Measurements from ENCODE around the gene C5orf63. TPM values are rescaled to one million over a fixed set of nuclear protein-coding genes. Genes with fewer than 3 reads are reported as not detected.

C5orf63 gene
- total and polyA plus RNA-seq, 7 donors: 0.55 to 10.9 (median 4.1) TPM

DNA sequence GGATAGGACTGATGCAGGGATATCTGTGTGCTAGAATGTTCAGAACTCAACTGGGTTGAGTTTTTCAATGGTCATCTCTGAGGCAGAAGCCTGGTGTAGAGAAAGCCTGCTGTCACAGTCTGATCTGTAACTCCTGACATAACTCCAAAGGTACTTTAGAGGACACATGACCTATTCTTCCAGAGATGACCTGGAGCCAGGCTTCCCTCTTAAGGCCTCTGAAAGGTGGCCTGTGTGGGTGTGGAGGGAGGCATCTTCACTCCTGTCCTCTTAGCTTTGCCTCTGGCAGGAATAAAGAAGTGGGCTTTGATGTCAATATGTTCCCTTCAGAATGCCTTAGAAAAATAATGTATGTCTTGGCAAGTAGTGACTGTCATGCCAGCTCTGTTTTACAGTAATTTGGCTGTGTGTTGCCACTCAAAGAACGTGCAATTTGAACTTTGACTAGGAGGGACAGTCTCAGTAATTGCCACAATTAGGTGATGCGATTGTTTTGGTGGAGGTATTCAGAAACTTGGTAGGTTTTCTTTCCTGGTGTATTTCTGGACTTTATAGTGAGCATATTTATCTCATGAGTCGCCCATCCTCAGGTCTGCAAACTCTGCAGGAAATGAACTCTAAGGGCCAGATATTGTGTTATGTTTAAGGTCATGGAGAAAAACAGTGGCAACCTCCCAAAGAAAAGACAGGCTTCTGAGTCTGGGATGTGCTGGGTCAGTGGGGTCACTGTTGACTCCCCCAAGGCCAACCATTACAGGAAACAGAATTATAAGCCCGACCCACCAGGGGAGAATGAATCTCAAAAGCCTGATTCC, 3.2 kb upstream of the C5orf63 start:
- WGBS, 2 donors: 27 to 66% methylated on average over 4 of the region's 4 CpGs
- Histone ChIP-seq H3K4me1 (peaks cover 0 to 5% (median 0%) of the 10 kb centered on the region in 4 donors), H3K27ac (no peak overlapping the region), H3K36me3 (no peaks in the 10 kb centered on the region), H3K27me3 (no peaks in the 10 kb centered on the region), H3K4me3 (no peak overlapping the region), H3K9me3 (no peaks in the 10 kb centered on the region)
- intact Hi-C loops (cut with DNase I): no loop called here
- TF ChIP-seq, protein P1, sequence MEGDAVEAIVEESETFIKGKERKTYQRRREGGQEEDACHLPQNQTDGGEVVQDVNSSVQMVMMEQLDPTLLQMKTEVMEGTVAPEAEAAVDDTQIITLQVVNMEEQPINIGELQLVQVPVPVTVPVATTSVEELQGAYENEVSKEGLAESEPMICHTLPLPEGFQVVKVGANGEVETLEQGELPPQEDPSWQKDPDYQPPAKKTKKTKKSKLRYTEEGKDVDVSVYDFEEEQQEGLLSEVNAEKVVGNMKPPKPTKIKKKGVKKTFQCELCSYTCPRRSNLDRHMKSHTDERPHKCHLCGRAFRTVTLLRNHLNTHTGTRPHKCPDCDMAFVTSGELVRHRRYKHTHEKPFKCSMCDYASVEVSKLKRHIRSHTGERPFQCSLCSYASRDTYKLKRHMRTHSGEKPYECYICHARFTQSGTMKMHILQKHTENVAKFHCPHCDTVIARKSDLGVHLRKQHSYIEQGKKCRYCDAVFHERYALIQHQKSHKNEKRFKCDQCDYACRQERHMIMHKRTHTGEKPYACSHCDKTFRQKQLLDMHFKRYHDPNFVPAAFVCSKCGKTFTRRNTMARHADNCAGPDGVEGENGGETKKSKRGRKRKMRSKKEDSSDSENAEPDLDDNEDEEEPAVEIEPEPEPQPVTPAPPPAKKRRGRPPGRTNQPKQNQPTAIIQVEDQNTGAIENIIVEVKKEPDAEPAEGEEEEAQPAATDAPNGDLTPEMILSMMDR (IDR thresholded peaks at IDR 0.05): no peak
- no peak for TF ChIP-seq EP300 (IDR thresholded peaks at IDR 0.05)
- no peak for TF ChIP-seq POLR2AphosphoS5 (IDR thresholded peaks at IDR 0.05)
- TF ChIP-seq POLR2A (IDR thresholded peaks at IDR 0.05): no peak
- DNase-seq: no peak

DNA sequence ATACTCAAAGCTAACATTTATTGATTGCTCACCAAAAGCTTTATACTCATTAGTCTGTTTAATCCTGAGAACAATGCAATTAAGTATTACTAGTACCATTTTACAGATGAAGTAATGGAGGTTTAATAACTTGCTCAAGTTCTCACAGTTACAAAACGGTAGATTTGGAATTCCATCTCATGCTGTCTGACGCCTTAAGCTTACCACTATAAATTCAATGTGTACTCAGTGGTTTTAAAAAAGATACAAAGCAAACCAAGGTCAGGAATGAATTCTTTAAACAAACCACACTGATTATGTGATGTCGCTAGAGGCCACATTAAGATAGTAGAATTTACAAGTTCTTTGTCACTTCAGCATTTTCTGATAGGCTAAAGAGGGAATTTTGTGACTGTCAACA, 1.2 kb upstream of the C5orf63 start:
- no peak for TF ChIP-seq EP300 (IDR thresholded peaks at IDR 0.05)
- no peak for TF ChIP-seq POLR2A (IDR thresholded peaks at IDR 0.05)
- TF ChIP-seq, protein P1 (IDR thresholded peaks at IDR 0.05): no peak
- TF ChIP-seq POLR2AphosphoS5 (IDR thresholded peaks at IDR 0.05): no peak
- no peaks in the 10 kb centered on the region for H3K36me3 ChIP-seq
- peaks cover 0 to 5% (median 0%) of the 10 kb centered on the region in 4 donors for H3K4me1 ChIP-seq
- no peak for DNase-seq
- intact Hi-C loops (cut with DNase I): no loop called here
- H3K9me3 ChIP-seq: no peaks in the 10 kb centered on the region
- no peak overlapping the region for H3K4me3 ChIP-seq
- H3K27me3 ChIP-seq: no peaks in the 10 kb centered on the region
- 74 to 84% methylated on average over 3 of the region's 3 CpGs for WGBS, 2 donors
- no peak overlapping the region for H3K27ac ChIP-seq

DNA sequence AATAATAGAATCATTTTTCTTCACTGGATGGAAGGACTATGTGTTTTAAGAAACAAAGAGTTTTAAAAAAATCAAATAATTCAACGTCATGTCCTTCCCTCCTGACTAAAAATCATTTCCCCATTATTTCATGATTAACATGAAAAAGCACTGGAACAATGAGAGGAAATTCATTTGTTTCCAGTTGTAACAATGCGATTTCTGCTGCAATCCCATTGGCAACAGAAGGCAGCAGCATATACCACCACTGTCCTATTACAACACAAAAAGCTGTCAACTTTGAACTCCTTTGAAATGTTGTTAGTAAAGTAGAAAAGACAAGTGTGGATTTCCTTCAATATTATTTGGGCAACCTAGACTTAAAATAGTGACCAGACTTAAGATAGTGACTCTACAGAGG, 3.1 kb downstream of the C5orf63 start:
- DNase-seq: no peak
- TF ChIP-seq EP300 (IDR thresholded peaks at IDR 0.05) (no peak), POLR2AphosphoS5 (IDR thresholded peaks at IDR 0.05) (no peak), POLR2A (IDR thresholded peaks at IDR 0.05) (no peak)
- TF ChIP-seq, protein P1 (IDR thresholded peaks at IDR 0.05): no peak
- Histone ChIP-seq H3K36me3 (no peaks in the 10 kb centered on the region), H3K4me1 (peaks cover 0 to 5% (median 0%) of the 10 kb centered on the region in 4 donors), H3K27me3 (no peaks in the 10 kb centered on the region), H3K27ac (no peak overlapping the region), H3K4me3 (no peak overlapping the region), H3K9me3 (no peaks in the 10 kb centered on the region)
- intact Hi-C loops (cut with DNase I): no loop called here
- WGBS, 2 donors: 90 to 97% methylated on average over 2 of the region's 2 CpGs

DNA sequence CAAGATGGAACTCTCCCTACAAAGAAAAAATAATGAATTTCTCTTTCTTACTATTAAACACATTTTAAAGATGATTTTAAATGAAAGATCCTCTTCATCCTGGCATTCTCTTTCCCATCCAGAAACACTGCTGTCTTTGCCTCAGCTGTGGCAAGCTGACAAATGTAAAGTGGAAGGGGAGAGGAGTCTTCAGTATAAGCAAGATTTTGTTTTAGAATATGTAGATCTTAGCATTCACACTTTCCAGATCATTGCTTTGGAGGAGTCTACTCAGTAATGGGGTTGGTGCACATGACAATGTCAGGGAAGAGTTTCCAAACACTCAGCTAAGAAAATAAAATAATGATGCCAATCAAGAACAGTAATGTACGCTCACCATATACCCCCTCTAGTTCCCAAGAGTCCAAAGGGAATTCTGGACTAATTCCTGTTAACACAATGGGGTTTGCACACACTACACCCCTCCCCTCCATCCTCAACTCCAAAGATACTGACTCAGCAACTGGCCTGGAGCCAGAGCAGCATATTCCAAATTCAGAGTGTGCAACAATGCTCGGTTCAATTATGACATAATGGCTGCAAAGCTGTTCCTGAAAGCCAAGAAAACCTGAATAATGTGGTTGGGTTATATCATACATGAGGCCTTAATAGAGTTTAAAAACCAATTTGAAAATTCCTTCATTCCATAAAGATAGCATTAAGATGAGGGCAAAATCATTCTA, 4.6 kb downstream of the C5orf63 start:
- no peaks in the 10 kb centered on the region for H3K9me3 ChIP-seq
- no peak overlapping the region for H3K4me3 ChIP-seq
- peaks cover 0 to 5% (median 0%) of the 10 kb centered on the region in 4 donors for H3K4me1 ChIP-seq
- H3K36me3 ChIP-seq: no peaks in the 10 kb centered on the region
- WGBS, 2 donors: 71 to 75% methylated on average over 2 of the region's 2 CpGs
- no peak for DNase-seq
- intact Hi-C loops (cut with DNase I): no loop called here
- no peak for TF ChIP-seq POLR2A (IDR thresholded peaks at IDR 0.05)
- TF ChIP-seq, protein P1 (IDR thresholded peaks at IDR 0.05): no peak
- TF ChIP-seq EP300 (IDR thresholded peaks at IDR 0.05): no peak
- TF ChIP-seq POLR2AphosphoS5 (IDR thresholded peaks at IDR 0.05): no peak
- H3K27ac ChIP-seq: no peak overlapping the region
- H3K27me3 ChIP-seq: no peaks in the 10 kb centered on the region
